ENCODE measurements around the gene LAMB1. TPM values are rescaled to one million over a fixed set of nuclear protein-coding genes. Genes with fewer than 3 reads are reported as not detected.
A peak's percentile ranks its signal among the peaks of the same experiment; 100 is the strongest.

Gene LAMB1
- total RNA-seq, 1 donor from 2014 or later = 104 TPM

GRCh38 chr7:107877731-107878382 is 125.1 kb downstream of the LAMB1 start:
- no peaks in the 10 kb centered on the region for H3K9me3 ChIP-seq
- H3K4me3 ChIP-seq = no peak overlapping the region
- DNase-seq (peak; percentile 61), ATAC-seq (peak; percentile 66 to 73)
- no peaks in the 10 kb centered on the region for H3K27me3 ChIP-seq (ENCODE audit: low read depth)
- no peaks in the 10 kb centered on the region for H3K36me3 ChIP-seq
- peaks cover 26% of the 10 kb centered on the region for H3K4me1 ChIP-seq
- intact Hi-C loops (cut with DNase I) = loop anchor here (10.0 kb wide), 1 partner anchor 133 kb away; the partner anchor contains the start of gene CBLL1
- H3K27ac ChIP-seq = no peak overlapping the region
- TF ChIP-seq CTCF (IDR thresholded peaks at IDR 0.05) = no peak

- no peaks in the 10 kb centered on the region for H3K27me3 ChIP-seq (ENCODE audit: low read depth)
- TF ChIP-seq CTCF (IDR thresholded peaks at IDR 0.05) = no peak
- no peaks in the 10 kb centered on the region for H3K9me3 ChIP-seq
- peaks cover 26% of the 10 kb centered on the region for H3K4me1 ChIP-seq
- intact Hi-C loops (cut with DNase I) = loop anchor here (10.0 kb wide), 1 partner anchor 132 kb away; the partner anchor contains the start of gene CBLL1
- ATAC-seq = no peak
- H3K4me3 ChIP-seq = no peak overlapping the region
- no peak for DNase-seq
- peak overlapping the region; percentile 9 for H3K27ac ChIP-seq
- no peaks in the 10 kb centered on the region for H3K36me3 ChIP-seq
Measured at GRCh38 chr7:107876916-107877315, 126.0 kb downstream of the LAMB1 start.

GRCh38 chr7:107874605-107875446 is 128.1 kb downstream of the LAMB1 start:
- Histone ChIP-seq H3K4me1 (peaks cover 26% of the 10 kb centered on the region), H3K27me3 (ENCODE audit: low read depth) (no peaks in the 10 kb centered on the region), H3K4me3 (no peak overlapping the region), H3K27ac (no peak overlapping the region), H3K9me3 (no peaks in the 10 kb centered on the region), H3K36me3 (no peaks in the 10 kb centered on the region)
- intact Hi-C loops (cut with DNase I) = loop anchor here (10.0 kb wide), 1 partner anchor 130 kb away; the partner anchor contains the start of gene CBLL1
- DNase-seq = no peak
- peak; percentile 75 to 83 for ATAC-seq
- TF ChIP-seq CTCF (IDR thresholded peaks at IDR 0.05) = peak; percentile 67

GRCh38 chr7:107874111-107874510 is 128.8 kb downstream of the LAMB1 start:
- Histone ChIP-seq H3K9me3 (no peaks in the 10 kb centered on the region), H3K4me1 (peaks cover 24% of the 10 kb centered on the region), H3K27ac (no peak overlapping the region), H3K4me3 (no peak overlapping the region), H3K36me3 (no peaks in the 10 kb centered on the region), H3K27me3 (ENCODE audit: low read depth) (no peaks in the 10 kb centered on the region)
- intact Hi-C loops (cut with DNase I) = loop anchor here (10.0 kb wide), 1 partner anchor 129 kb away; the partner anchor contains the start of gene CBLL1
- DNase-seq (no peak), ATAC-seq (no peak)
- TF ChIP-seq CTCF (IDR thresholded peaks at IDR 0.05) = no peak

Other genes with a start within 250 kb of the LAMB1 start
- not detected for gene SLC26A3, start 199.9 kb downstream of the LAMB1 start, total RNA-seq
- gene DLD, start 112.0 kb downstream of the LAMB1 start, total RNA-seq = 64.1 TPM
- gene LAMB4, start 127.2 kb upstream of the LAMB1 start, total RNA-seq = not detected

Measured in lower lobe of right lung (tissue), 2 donors.